Stimulated activated naive CD8-positive, alpha-beta T cell treated with anti-CD3 and anti-CD28 coated beads, Interleukin-15, amount 100 ng/mL, for 72 hours (primary cell): Measurements from ENCODE around the gene MRPL21.
A peak's percentile ranks its signal among the peaks of the same experiment; 100 is the strongest.
"Not testable (repeated sequence)": the region's sequence is repeated elsewhere in the genome, so short reads cannot be mapped to it uniquely, and the experiment has no call there.

Experiments
- ATAC-seq: fragments of 150-1000 bp; cut with Tn5 transposase; 2 replicates; pipeline ENCODE4 v1.10.0; 2021; ENCODE audit warnings: mild to moderate bottlenecking, moderate library complexity
- DNase-seq, 2 donors: peaks; one replicate each; pipeline ENCODE4 v3.0.0; 2021 to 2022
- H3K27ac Mint-ChIP-seq, 2 donors: one replicate each; pipeline ENCODE4 v1.8.0; 2022; ENCODE audit warnings: mild to moderate bottlenecking in 2 of 2, mixed read lengths in 2 of 2, moderate library complexity in 2 of 2
- H3K27me3 Mint-ChIP-seq: one replicate; pipeline ENCODE4 v1.8.0; 2022; ENCODE audit warnings: mixed read lengths
- H3K4me1 Mint-ChIP-seq: one replicate; pipeline ENCODE4 v1.8.0; 2022; ENCODE audit warnings: mild to moderate bottlenecking, mixed read lengths
- H3K4me3 Mint-ChIP-seq, 2 donors: one replicate each; pipeline ENCODE4 v1.8.0; 2022; ENCODE audit warnings: mild to moderate bottlenecking in 2 of 2, mixed read lengths in 2 of 2, moderate library complexity in 1 of 2
- H3K9me3 Mint-ChIP-seq, 2 donors: one replicate each; pipeline ENCODE4 v1.8.0; 2022; ENCODE audit warnings: mixed read lengths in 2 of 2

Gene MRPL21

DNA sequence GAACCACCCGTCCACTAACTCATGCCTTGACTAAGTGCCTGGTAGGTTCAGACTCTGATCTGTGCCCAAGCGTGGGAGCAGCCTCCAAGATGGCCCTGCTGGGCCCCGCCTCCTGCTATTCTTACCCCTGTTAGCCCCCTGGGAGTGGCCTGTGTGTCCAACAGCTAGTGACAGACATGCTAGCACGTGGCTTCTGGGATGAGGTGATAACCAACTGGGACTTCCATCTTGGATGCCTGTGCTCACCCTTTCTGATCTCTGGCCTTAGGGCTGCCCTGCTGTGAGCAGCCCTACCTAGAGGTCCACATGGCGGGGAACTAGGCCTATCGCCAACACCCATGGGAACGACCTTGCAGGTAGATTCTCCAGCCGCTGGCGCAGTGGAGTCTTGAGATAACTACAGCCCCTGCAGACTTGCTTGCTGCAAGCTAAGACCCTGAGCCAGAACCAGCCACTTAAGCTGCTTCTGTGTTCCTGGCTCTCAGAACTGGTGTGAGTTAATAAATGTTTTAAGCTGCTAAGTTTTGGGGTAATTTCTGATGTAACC, 2.7 kb downstream of the MRPL21 start:
- no peak for ATAC-seq
- H3K4me1 Mint-ChIP-seq, result peaks cover 51% of the 10 kb centered on the region
- no peak for DNase-seq
- H3K9me3 Mint-ChIP-seq, result no peaks in the 10 kb centered on the region
- no peak overlapping the region for H3K4me3 Mint-ChIP-seq
- H3K27me3 Mint-ChIP-seq, result no peaks in the 10 kb centered on the region
- H3K27ac Mint-ChIP-seq, result no peak overlapping the region

- no peaks in the 10 kb centered on the region for H3K9me3 Mint-ChIP-seq
- H3K4me1 Mint-ChIP-seq, result peaks cover 34% of the 10 kb centered on the region
- DNase-seq (no peak), ATAC-seq (no peak)
- H3K27me3 Mint-ChIP-seq, result no peaks in the 10 kb centered on the region
- H3K4me3 Mint-ChIP-seq, result no peak overlapping the region
- H3K27ac Mint-ChIP-seq, result no peak overlapping the region
Measured at GRCh38 chr11:68897441-68897840, 6.2 kb downstream of the MRPL21 start.

- Mint-ChIP-seq H3K4me1 (peaks cover 23% of the 10 kb centered on the region), H3K27ac (no peak overlapping the region), H3K27me3 (no peaks in the 10 kb centered on the region), H3K9me3 (no peaks in the 10 kb centered on the region), H3K4me3 (no peak overlapping the region)
- ATAC-seq, result no peak
- DNase-seq, result no peak
Measured at GRCh38 chr11:68896171-68896959, 7.3 kb downstream of the MRPL21 start.

DNA sequence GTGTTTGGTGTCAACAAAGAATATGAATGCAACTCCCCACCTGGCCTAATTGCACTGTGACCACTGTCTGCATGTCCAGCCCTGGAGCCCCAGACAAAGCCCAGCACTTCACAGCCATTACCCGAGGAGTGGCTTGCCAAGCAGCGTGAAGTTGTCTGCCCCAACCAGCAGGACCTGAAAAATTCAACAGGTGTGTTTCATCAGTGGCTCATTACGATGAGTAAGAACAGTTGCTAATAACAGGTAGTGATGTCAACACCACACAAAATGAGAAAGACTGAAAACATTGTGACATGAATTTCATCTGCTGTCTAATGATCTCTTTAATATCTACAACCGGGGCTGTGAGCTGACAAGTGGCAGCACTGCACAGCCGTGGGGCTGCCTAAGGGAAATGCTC, 10.3 kb downstream of the MRPL21 start:
- Mint-ChIP-seq H3K27me3 (no peaks in the 10 kb centered on the region), H3K27ac (no peak overlapping the region), H3K4me1 (peaks cover 13% of the 10 kb centered on the region), H3K9me3 (no peaks in the 10 kb centered on the region), H3K4me3 (no peak overlapping the region)
- no peak for ATAC-seq
- no peak for DNase-seq

GRCh38 chr11:68892576-68892975, 11.1 kb downstream of the MRPL21 start:
- ATAC-seq, result no peak
- Mint-ChIP-seq H3K4me3 (no peak overlapping the region), H3K4me1 (peaks cover 13% of the 10 kb centered on the region), H3K27ac (no peak overlapping the region), H3K9me3 (no peaks in the 10 kb centered on the region), H3K27me3 (no peaks in the 10 kb centered on the region)
- DNase-seq, result no peak

- Mint-ChIP-seq H3K27ac (peak overlapping the region in 1 of 2 donors; percentile 42), H3K27me3 (no peaks in the 10 kb centered on the region), H3K4me1 (peaks cover 13% of the 10 kb centered on the region), H3K4me3 (no peak overlapping the region), H3K9me3 (no peaks in the 10 kb centered on the region)
- ATAC-seq (no peak), DNase-seq (no peak)
Measured at GRCh38 chr11:68891351-68891948, 12.2 kb downstream of the MRPL21 start.

DNA sequence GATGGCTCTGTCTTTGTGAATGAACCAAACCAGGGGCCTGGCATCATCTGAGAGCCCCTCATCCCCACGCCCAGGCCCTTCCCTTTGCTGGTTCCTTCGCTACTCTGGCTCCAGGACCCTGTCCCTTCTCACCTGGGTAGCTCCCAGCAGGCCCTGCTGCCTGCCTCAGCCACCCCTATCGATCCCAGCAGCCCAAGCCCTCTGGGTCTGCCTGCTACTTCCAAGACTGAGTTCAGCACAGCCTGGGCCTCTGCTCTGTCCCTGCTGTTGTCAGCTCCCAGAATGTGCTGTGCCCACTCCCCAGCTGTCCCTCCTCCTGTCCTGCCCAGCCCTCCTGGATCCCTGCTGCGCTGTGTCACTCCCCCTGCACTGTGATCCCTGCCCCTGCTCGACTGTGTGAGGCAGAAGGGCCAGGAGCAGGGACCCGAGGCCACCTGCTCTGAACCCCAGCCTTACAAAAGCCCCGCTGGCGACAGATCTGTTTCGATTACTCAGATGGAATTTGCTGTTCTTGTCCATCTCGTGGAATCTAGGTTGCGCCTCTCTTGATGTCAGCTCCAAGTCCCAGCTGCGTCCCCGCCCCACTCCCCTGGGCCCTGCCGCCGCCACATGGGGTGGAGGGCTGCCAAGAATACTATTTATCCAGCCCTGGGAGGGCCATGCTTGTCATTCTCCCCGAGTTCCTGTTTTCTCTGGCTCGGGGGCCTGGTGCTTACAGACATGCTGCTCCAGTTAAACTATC, 13.0 kb downstream of the MRPL21 start:
- H3K4me3 Mint-ChIP-seq, result no peak overlapping the region
- ATAC-seq, result no peak
- H3K9me3 Mint-ChIP-seq, result no peaks in the 10 kb centered on the region
- no peak for DNase-seq
- H3K4me1 Mint-ChIP-seq, result peaks cover 13% of the 10 kb centered on the region
- H3K27ac Mint-ChIP-seq, result no peak overlapping the region
- H3K27me3 Mint-ChIP-seq, result no peaks in the 10 kb centered on the region

GRCh38 chr11:68889948-68890446, 13.6 kb downstream of the MRPL21 start:
- Mint-ChIP-seq H3K27me3 (no peaks in the 10 kb centered on the region), H3K9me3 (no peaks in the 10 kb centered on the region), H3K27ac (no peak overlapping the region), H3K4me1 (peaks cover 13% of the 10 kb centered on the region), H3K4me3 (no peak overlapping the region)
- no peak for ATAC-seq
- DNase-seq, result no peak

GRCh38 chr11:68884827-68885226, 18.8 kb downstream of the MRPL21 start:
- not testable (repeated sequence) for DNase-seq, H3K9me3 Mint-ChIP-seq, ATAC-seq, H3K27ac Mint-ChIP-seq, H3K4me1 Mint-ChIP-seq, H3K27me3 Mint-ChIP-seq, H3K4me3 Mint-ChIP-seq

GRCh38 chr11:68882391-68882790, 21.2 kb downstream of the MRPL21 start:
- Mint-ChIP-seq H3K27me3 (no peaks in the 10 kb centered on the region), H3K4me1 (no peaks in the 10 kb centered on the region), H3K4me3 (no peak overlapping the region), H3K9me3 (no peaks in the 10 kb centered on the region), H3K27ac (no peak overlapping the region)
- DNase-seq, result no peak
- no peak for ATAC-seq

DNA sequence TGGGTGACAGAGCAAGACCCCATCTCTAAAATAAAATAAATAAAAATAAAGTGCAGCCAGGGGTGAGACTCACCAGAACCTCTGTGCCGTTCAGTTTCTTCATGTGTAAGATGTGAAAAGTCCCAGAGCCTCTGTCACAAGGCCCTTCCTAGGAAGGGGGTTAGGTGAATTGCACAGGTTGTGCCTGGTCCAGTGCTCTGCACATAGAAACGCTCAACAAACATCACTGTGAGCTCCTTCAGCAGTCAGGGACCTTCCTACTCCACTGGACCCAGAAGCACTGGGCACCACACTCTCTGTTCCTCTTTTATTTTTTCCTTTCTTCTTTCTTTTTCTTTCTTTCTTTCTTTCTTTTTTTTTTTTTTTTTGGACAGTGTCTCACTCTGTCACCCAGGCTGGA, 22.3 kb downstream of the MRPL21 start:
- ATAC-seq (no peak), DNase-seq (no peak)
- Mint-ChIP-seq H3K4me1 (no peaks in the 10 kb centered on the region), H3K4me3 (no peak overlapping the region), H3K27ac (no peak overlapping the region), H3K27me3 (no peaks in the 10 kb centered on the region), H3K9me3 (no peaks in the 10 kb centered on the region)

DNA sequence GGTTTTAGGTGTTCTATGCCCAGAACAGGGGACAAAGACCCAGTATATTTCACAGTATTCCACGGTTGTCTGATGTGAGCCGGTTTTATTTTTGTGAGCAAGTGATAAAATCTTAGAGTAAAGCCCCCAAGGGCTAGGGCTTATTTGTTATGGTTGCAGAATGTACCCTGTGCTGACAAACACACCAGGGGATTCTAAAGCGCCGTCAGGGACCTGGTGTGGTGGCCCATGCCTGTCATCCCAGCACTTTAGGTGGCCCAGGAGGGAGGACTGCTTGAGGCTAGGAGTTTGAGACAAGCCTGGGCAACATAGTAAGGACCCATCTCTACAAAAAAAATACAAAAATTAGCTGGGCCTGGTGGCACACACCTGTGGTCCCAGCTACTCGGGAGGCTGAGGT, 22.8 kb downstream of the MRPL21 start:
- H3K27ac Mint-ChIP-seq, result no peak overlapping the region

DNA sequence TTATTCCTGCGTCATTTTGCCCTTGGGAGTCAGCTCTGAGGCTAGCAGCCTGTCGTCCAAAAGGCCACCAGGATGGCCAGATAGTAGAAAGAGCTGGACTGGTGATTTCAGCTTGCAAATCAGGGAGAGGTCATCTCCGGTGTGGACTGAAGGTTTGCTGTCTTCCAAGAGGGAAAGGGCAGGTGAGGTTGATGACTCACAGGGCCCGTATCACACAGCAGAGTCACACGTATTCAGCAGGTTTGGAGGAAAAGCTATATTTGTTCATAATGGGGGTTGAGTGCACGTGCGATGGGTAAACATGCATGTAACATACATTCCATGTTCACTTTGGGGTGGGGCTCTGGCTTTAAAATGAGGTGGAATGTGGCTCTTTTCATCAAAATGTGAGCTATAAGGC, 25.6 kb downstream of the MRPL21 start:
- Mint-ChIP-seq H3K27ac (no peak overlapping the region), H3K9me3 (no peaks in the 10 kb centered on the region), H3K4me1 (no peaks in the 10 kb centered on the region), H3K27me3 (no peaks in the 10 kb centered on the region), H3K4me3 (no peak overlapping the region)
- no peak for DNase-seq
- no peak for ATAC-seq

More for the DNA sequence above, 22.8 kb downstream of the MRPL21 start:
- DNase-seq, result no peak
- H3K9me3 Mint-ChIP-seq, result no peaks in the 10 kb centered on the region
- ATAC-seq, result no peak
- no peaks in the 10 kb centered on the region for H3K4me1 Mint-ChIP-seq
- no peaks in the 10 kb centered on the region for H3K27me3 Mint-ChIP-seq
- H3K4me3 Mint-ChIP-seq, result no peak overlapping the region

DNA sequence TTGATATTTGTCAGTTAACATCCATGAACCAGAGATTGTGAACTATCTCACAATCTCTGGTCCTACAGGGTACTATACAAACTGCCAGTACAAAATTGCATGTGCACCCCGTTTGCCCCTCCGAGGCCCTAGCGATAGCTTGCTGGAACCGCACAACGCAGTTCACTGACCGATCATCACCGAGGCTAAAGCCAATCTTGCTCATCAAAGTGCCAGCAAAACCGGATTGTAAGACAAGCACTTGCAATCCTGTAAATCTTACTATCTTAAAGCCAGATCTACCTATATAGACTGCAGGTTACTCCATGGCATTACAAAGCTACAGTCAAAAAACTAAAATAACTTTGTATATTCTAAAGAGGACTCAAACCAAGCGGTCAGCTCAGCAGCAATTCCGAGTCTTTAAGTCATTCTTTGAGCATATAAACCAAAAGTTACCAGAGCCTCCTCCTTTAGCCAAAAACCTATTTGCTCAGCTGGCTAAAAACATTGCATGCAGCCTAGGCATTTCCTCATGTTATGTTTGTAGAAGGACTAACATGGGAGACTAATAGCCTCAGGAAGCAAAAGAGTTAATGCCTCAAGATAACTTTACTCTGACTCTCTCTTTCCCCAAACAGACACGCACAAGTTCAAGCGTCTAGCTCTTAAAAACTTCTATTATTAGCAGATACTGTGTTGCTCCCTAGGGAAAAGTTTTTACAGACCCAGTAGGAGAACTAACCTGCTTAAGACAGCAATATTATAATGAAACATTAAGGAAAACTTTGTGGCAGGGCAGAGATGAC, 31.2 kb downstream of the MRPL21 start:
- no peak overlapping the region for H3K4me3 Mint-ChIP-seq
- DNase-seq, result no peak
- no peak overlapping the region for H3K27ac Mint-ChIP-seq
- H3K4me1 Mint-ChIP-seq, result peaks cover 16% of the 10 kb centered on the region
- no peaks in the 10 kb centered on the region for H3K9me3 Mint-ChIP-seq
- peaks cover 33% of the 10 kb centered on the region for H3K27me3 Mint-ChIP-seq
- ATAC-seq, result no peak

GRCh38 chr11:68870470-68870869, 33.2 kb downstream of the MRPL21 start:
- Mint-ChIP-seq H3K27me3 (peaks cover 33% of the 10 kb centered on the region), H3K4me3 (peak overlapping the region; percentile 87 to 93), H3K9me3 (no peaks in the 10 kb centered on the region), H3K27ac (no peak overlapping the region), H3K4me1 (peaks cover 16% of the 10 kb centered on the region)
- ATAC-seq (no peak), DNase-seq (no peak)
